Naive thymus-derived CD4-positive, alpha-beta T cell (primary cell): ENCODE results near the gene SEC24D. TPM values are rescaled to one million over a fixed set of nuclear protein-coding genes. Genes with fewer than 3 reads are reported as not detected.

ENCODE experiments used
- ATAC-seq: fragments of 150-1000 bp; cut with Tn5 transposase; 2 replicates; pipeline ENCODE4 v1.10.0; 2021; ENCODE audit warnings: mild to moderate bottlenecking, moderate library complexity
- CTCF ChIA-PET: fragments of 350-600 bp; sonication (Branson Sonifier 250); formaldehyde crosslinking; loops from one replicate; lab custom pipeline; 2021; ENCODE audit warnings: antibody characterized with exemption; lab: Charles Lee
- POLR2A ChIA-PET: fragments of 350-600 bp; sonication (Branson Sonifier 250); formaldehyde crosslinking; loops from one replicate; lab custom pipeline; 2021; ENCODE audit warnings: antibody characterized with exemption, inconsistent platforms; lab: Charles Lee
- DNase-seq, 9 donors: peaks; one replicate each; pipeline versions ENCODE4 v3.0.0 to v3.0.0-alpha.2; 2020 to 2022; ENCODE audit warnings: mixed read lengths in 1 of 9
- H3K27ac ChIP-seq: one replicate; pipeline ENCODE4 v1.7.0; 2013; ENCODE audit warnings: mild to moderate bottlenecking, low read depth, low read length, moderate library complexity
- H3K27me3 ChIP-seq, 2 donors: one replicate each; pipeline ENCODE4 v1.7.0; 2013; ENCODE audit warnings: low read length in 2 of 2, mild to moderate bottlenecking in 2 of 2, moderate library complexity in 2 of 2; ENCODE audit not compliant: control insufficient read depth in 2 of 2, insufficient read depth in 2 of 2
- H3K36me3 ChIP-seq, 3 experiments: 1 replicate in 2 of 3; 2 replicates in 1 of 3; pipeline ENCODE4 v1.7.0; 2013; ENCODE audit warnings: low read length in 3 of 3, mild to moderate bottlenecking in 3 of 3, moderate library complexity in 1 of 3; ENCODE audit not compliant: insufficient read depth in 3 of 3, control insufficient read depth in 2 of 3
- H3K4me1 ChIP-seq, 2 donors: one replicate each; pipeline ENCODE4 v1.7.0; 2013; ENCODE audit warnings: low read length in 2 of 2, mild to moderate bottlenecking in 2 of 2, moderate library complexity in 1 of 2; ENCODE audit not compliant: control insufficient read depth in 2 of 2, insufficient read depth in 2 of 2
- H3K4me3 ChIP-seq: 2 replicates; pipeline ENCODE4 v1.7.0; 2013; ENCODE audit warnings: mild to moderate bottlenecking, low read length
- H3K9me3 ChIP-seq, 3 experiments: 1 replicate in 2 of 3; 2 replicates in 1 of 3; pipeline ENCODE4 v1.7.0; 2013; ENCODE audit warnings: low read length in 3 of 3; ENCODE audit not compliant: control insufficient read depth in 2 of 3
- H3K27ac Mint-ChIP-seq, 9 donors: one replicate each; pipeline ENCODE4 v1.8.0; 2020 to 2022; ENCODE audit warnings: mixed read lengths in 9 of 9, mild to moderate bottlenecking in 8 of 9, moderate library complexity in 5 of 9, inconsistent platforms in 2 of 9
- H3K27me3 Mint-ChIP-seq, 5 donors: one replicate each; pipeline ENCODE4 v1.8.0; 2021 to 2022; ENCODE audit warnings: mixed read lengths in 5 of 5, mild to moderate bottlenecking in 1 of 5
- H3K36me3 Mint-ChIP-seq, 5 donors: one replicate each; pipeline ENCODE4 v1.8.0; 2020 to 2022; ENCODE audit warnings: mixed read lengths in 5 of 5, mild to moderate bottlenecking in 3 of 5, inconsistent platforms in 1 of 5
- H3K4me1 Mint-ChIP-seq, 7 donors: one replicate each; pipeline ENCODE4 v1.8.0; 2020 to 2022; ENCODE audit warnings: mixed read lengths in 7 of 7, mild to moderate bottlenecking in 3 of 7, inconsistent platforms in 1 of 7
- H3K4me3 Mint-ChIP-seq, 10 donors: one replicate each; pipeline ENCODE4 v1.8.0; 2020 to 2022; ENCODE audit warnings: mild to moderate bottlenecking in 10 of 10, mixed read lengths in 10 of 10, moderate library complexity in 6 of 10, inconsistent platforms in 2 of 10
- H3K9me3 Mint-ChIP-seq, 11 donors: one replicate each; pipeline ENCODE4 v1.8.0; 2020 to 2022; ENCODE audit warnings: mixed read lengths in 11 of 11, mild to moderate bottlenecking in 4 of 11, inconsistent platforms in 1 of 11, moderate library complexity in 1 of 11
- intact Hi-C, 2 donors: fragments of 100-400 bp; cut with micrococcal nuclease; formaldehyde crosslinking; loops; one replicate each; pipeline ENCODE4 v1.15.1; 2023
- polyA plus RNA-seq, 2 donors: library from polyadenylated mRNA; unstranded; fragments of 300-500 nt; fragmentation: Illumina TruSeq; gene quantifications; one replicate each; pipeline ENCODE4 v1.2.3, GENCODE V29; 2021
- total RNA-seq, 6 experiments: library from RNA in 5 of 6; stranded (reverse) in 5 of 6; gene quantifications; 1 replicate in 5 of 6; 2 replicates in 1 of 6; pipeline ENCODE4 v1.2.3 and lab custom pipeline; 2021 to 2026

The SEC24D gene
- total and polyA plus RNA-seq, 7 experiments from 2014 or later: 11.5 to 59.2 (median 16.4) TPM

GRCh38 chr4:118836301-118837120, 585 bp upstream of the SEC24D start:
- ATAC-seq (peak; percentile 75), DNase-seq (peak in 5 of 9 donors; percentile 7 to 79 (median 21))
- H3K4me1 ChIP-seq: peaks cover 0 to 5% of the 10 kb centered on the region in 2 donors
- Mint-ChIP-seq H3K4me1 (peaks cover 13 to 27% (median 20%) of the 10 kb centered on the region in 7 donors), H3K9me3 (no peaks in the 10 kb centered on the region), H3K36me3 (peaks cover 2 to 14% (median 10%) of the 10 kb centered on the region in 5 donors), H3K27ac (peak overlapping the region; percentile 86 to 100 (median 96)), H3K4me3 (peak overlapping the region; percentile 87 to 100 (median 99)), H3K27me3 (peaks cover 0 to 4% (median 0%) of the 10 kb centered on the region in 5 donors)
- CTCF ChIA-PET: interaction anchor here (0.6 to 1.2 kb wide), 2 partner anchors 10 to 34 kb away, joined by 3 to 4 read pairs; no protein-coding TSS in a partner anchor
- H3K9me3 ChIP-seq: no peaks in the 10 kb centered on the region
- H3K27ac ChIP-seq: peak overlapping the region; percentile 87
- no peaks in the 10 kb centered on the region for H3K27me3 ChIP-seq
- H3K4me3 ChIP-seq: peak overlapping the region; percentile 91
- peaks cover 0 to 4% (median 0%) of the 10 kb centered on the region in 3 experiments for H3K36me3 ChIP-seq
- intact Hi-C loops: loop anchor here (1.0 to 10.0 kb wide), 12 partner anchors 14 to 618 kb away; partner anchors contain the start of genes USP53 (in 2 of the 2), METTL14 (in 1 of the 2) and SYNPO2 (in 1 of the 2)
- POLR2A ChIA-PET: interaction anchor here (1.3 to 2.0 kb wide), 2 partner anchors 10 to 14 kb away, joined by 6 to 7 read pairs; no protein-coding TSS in a partner anchor

DNA sequence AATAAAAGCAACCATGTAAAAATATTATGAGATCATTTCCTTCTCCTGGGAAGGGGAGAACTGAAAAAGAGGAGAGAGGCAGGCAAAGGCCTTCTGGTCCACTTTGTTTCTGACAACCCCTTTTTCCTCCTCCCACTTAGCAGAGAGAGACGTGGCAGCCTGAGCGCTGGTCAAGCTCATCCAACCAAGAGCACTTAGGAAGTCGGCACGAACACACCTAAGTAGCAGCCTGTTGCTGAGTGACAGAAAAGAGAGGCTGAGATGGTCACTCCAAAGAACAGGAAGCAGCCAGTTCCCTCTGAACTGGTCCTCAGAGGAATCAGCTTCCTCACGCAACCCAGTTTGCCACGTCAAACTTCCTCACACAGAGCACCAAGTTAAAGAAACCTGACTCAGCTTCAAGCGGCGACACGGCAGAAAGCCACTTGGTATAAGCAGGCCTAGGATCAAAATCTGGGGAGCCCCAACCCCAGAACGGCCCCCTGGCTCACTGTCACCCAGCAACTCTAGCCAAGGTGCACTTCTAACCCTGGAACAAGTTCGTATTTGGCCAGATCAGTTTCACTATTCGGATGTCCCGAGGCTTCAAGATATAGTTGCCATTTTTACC, 861 bp downstream of the SEC24D start:
- H3K4me3 Mint-ChIP-seq: peak overlapping the region; percentile 87 to 100 (median 99)
- ATAC-seq (peak; percentile 66), DNase-seq (peak; percentile 17 to 43 (median 35))
- Histone ChIP-seq H3K4me3 (peak overlapping the region; percentile 91), H3K9me3 (no peaks in the 10 kb centered on the region), H3K27me3 (no peaks in the 10 kb centered on the region), H3K36me3 (peaks cover 0 to 4% (median 0%) of the 10 kb centered on the region in 3 experiments), H3K27ac (peak overlapping the region; percentile 87), H3K4me1 (peaks cover 0 to 5% of the 10 kb centered on the region in 2 donors)
- intact Hi-C loops: loop anchor here (1.0 to 10.0 kb wide), 12 partner anchors 8 to 617 kb away; partner anchors contain the start of genes METTL14 (in 1 of the 2) and SYNPO2 (in 1 of the 2)
- H3K36me3 Mint-ChIP-seq: peaks cover 7 to 18% (median 13%) of the 10 kb centered on the region in 5 donors
- CTCF ChIA-PET: interaction anchor here (0.8 kb wide), 1 partner anchor 1235 kb away, joined by 3 read pairs; no protein-coding TSS in a partner anchor
- H3K27me3 Mint-ChIP-seq: peaks cover 0 to 2% (median 0%) of the 10 kb centered on the region in 5 donors
- H3K27ac Mint-ChIP-seq: peak overlapping the region; percentile 76 to 98 (median 92)
- POLR2A ChIA-PET: interaction anchor here (1.1 to 2.0 kb wide), 3 partner anchors 15 to 465 kb away, joined by 3 to 6 read pairs (median 4); no protein-coding TSS in a partner anchor
- peaks cover 18 to 33% (median 22%) of the 10 kb centered on the region in 7 donors for H3K4me1 Mint-ChIP-seq
- H3K9me3 Mint-ChIP-seq: no peaks in the 10 kb centered on the region

DNA sequence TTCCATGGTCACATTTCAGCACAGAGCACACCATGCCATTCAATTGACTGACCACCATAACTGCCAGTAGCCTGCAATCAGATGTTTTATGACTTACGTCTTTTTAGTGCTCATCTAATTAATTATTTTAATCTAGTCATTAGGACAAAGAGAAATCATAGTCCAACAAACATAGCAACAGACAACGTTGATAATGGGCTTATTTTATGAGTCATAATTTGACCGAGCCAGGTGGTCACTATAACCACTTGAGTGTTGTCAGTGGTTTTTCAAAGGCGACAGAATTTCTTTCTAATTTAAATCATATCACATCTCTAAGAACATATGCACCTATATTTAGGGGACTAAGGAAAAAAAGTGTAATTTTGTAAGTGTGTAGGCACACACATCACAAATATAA, 1.9 kb downstream of the SEC24D start:
- no peaks in the 10 kb centered on the region for H3K27me3 Mint-ChIP-seq
- peak overlapping the region in 7 of 10 donors; percentile 20 to 50 (median 43) for H3K4me3 Mint-ChIP-seq
- ChIA-PET POLR2A (no interaction called here), CTCF (no interaction called here)
- Histone ChIP-seq H3K9me3 (no peaks in the 10 kb centered on the region), H3K27me3 (no peaks in the 10 kb centered on the region), H3K27ac (no peak overlapping the region), H3K4me3 (no peak overlapping the region), H3K36me3 (peaks cover 0 to 4% (median 0%) of the 10 kb centered on the region in 3 experiments), H3K4me1 (peaks cover 0 to 5% of the 10 kb centered on the region in 2 donors)
- H3K9me3 Mint-ChIP-seq: no peaks in the 10 kb centered on the region
- peaks cover 18 to 39% (median 26%) of the 10 kb centered on the region in 7 donors for H3K4me1 Mint-ChIP-seq
- intact Hi-C loops: loop anchor here (2.0 to 10.0 kb wide), 4 partner anchors 33 to 555 kb away; a partner anchor contains a TSS
- no peak overlapping the region for H3K27ac Mint-ChIP-seq
- no peak for ATAC-seq
- no peak for DNase-seq
- H3K36me3 Mint-ChIP-seq: peaks cover 12 to 22% (median 15%) of the 10 kb centered on the region in 5 donors

- intact Hi-C loops: loop anchor here (5.0 to 10.0 kb wide), 2 partner anchors 34 to 471 kb away; a partner anchor contains a TSS
- CTCF ChIA-PET: no interaction called here
- DNase-seq: no peak
- no peaks in the 10 kb centered on the region for H3K27me3 Mint-ChIP-seq
- POLR2A ChIA-PET: no interaction called here
- Histone ChIP-seq H3K27me3 (no peaks in the 10 kb centered on the region), H3K4me1 (peaks cover 0 to 5% of the 10 kb centered on the region in 2 donors), H3K4me3 (no peak overlapping the region), H3K9me3 (no peaks in the 10 kb centered on the region), H3K27ac (no peak overlapping the region), H3K36me3 (peaks cover 0 to 9% (median 0%) of the 10 kb centered on the region in 3 experiments)
- peaks cover 13 to 26% (median 18%) of the 10 kb centered on the region in 5 donors for H3K36me3 Mint-ChIP-seq
- H3K4me1 Mint-ChIP-seq: peaks cover 24 to 42% (median 32%) of the 10 kb centered on the region in 7 donors
- peaks cover 0 to 2% (median 0%) of the 10 kb centered on the region in 11 donors for H3K9me3 Mint-ChIP-seq
- ATAC-seq: no peak
- H3K27ac Mint-ChIP-seq: peak overlapping the region in 1 of 9 donors; percentile 28
- peak overlapping the region in 1 of 10 donors; percentile 6 for H3K4me3 Mint-ChIP-seq
These were observed 2.6 kb downstream of the SEC24D start for GRCh38 chr4:118833192-118833820.

DNA sequence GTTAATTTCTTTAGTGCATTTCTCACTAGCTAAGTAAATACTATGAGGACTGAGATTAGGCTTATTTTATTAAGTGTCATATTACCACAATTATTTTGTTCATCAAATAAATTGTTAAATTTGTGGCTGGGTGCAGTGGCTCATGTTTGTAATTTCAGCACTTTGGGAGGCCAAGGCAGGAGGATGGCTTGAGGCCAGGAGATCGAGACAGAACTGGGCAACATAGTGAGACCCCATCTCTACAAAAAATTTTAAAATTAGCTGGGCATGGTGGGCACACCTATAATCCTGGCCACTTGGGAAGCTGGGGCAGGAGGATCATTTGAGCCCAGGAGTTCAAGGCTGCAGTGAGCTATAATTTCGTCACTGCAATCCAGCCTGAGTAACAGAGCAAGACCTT, 6.8 kb downstream of the SEC24D start:
- ChIA-PET CTCF (no interaction called here), POLR2A (no interaction called here)
- no peak overlapping the region for H3K27ac Mint-ChIP-seq
- no peak for DNase-seq
- no peaks in the 10 kb centered on the region for H3K27me3 Mint-ChIP-seq
- Histone ChIP-seq H3K27ac (no peak overlapping the region), H3K36me3 (peaks cover 0 to 13% (median 4%) of the 10 kb centered on the region in 3 experiments), H3K4me1 (peaks cover 0 to 5% of the 10 kb centered on the region in 2 donors), H3K27me3 (no peaks in the 10 kb centered on the region), H3K9me3 (no peaks in the 10 kb centered on the region), H3K4me3 (no peak overlapping the region)
- ATAC-seq: no peak
- H3K4me1 Mint-ChIP-seq: peaks cover 15 to 46% (median 30%) of the 10 kb centered on the region in 7 donors
- H3K4me3 Mint-ChIP-seq: no peak overlapping the region
- peaks cover 18 to 46% (median 25%) of the 10 kb centered on the region in 5 donors for H3K36me3 Mint-ChIP-seq
- peaks cover 0 to 2% (median 0%) of the 10 kb centered on the region in 11 donors for H3K9me3 Mint-ChIP-seq
- intact Hi-C loops: no loop called here
